OCI-LY7 (cell line): Measurements from ENCODE around the gene PRMT3.
"Not testable (repeated sequence)": the region's sequence is repeated elsewhere in the genome, so short reads cannot be mapped to it uniquely, and the experiment has no call there.

Source experiments
- EZH2phosphoT487 ChIP-seq: fragments of 200-600 bp; sonication (generic); IDR thresholded peaks from 2 replicates; pipeline ENCODE4 v1.6.1; 2018; ENCODE audit warnings: low read depth, borderline replicate concordance, mild to moderate bottlenecking, mixed run types, antibody characterized with exemption, low read length, moderate library complexity, mixed read lengths
- TF ChIP-seq, protein P1 (sequence below): fragments of 200-600 bp; sonication (generic); conservative IDR thresholded peaks from 2 replicates; pipeline ENCODE4 v1.5.1; 2014; ENCODE audit warnings: mild to moderate bottlenecking, antibody characterized with exemption, low read length, moderate library complexity, mixed read lengths

DNA sequence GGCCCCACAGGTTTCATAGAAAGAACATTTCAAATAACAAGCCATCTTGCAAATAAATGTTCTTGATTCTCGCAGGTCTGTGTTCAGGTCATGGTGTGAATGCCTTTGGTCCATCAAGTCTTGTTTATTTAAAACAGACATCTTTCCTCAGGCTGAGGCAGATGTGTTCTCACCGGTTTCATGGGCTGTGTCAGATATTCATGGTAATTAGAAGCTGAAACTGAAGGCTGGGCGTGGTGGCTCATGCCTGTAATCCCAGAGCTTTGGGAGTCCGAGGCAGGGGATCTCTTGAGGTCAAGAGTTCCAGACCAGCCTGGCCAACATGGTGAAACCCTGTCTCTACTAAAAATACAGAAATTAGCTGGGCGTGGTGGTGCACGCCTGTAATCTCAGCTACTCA lies 22.1 kb upstream of the PRMT3 start:
- TF ChIP-seq, protein P1, sequence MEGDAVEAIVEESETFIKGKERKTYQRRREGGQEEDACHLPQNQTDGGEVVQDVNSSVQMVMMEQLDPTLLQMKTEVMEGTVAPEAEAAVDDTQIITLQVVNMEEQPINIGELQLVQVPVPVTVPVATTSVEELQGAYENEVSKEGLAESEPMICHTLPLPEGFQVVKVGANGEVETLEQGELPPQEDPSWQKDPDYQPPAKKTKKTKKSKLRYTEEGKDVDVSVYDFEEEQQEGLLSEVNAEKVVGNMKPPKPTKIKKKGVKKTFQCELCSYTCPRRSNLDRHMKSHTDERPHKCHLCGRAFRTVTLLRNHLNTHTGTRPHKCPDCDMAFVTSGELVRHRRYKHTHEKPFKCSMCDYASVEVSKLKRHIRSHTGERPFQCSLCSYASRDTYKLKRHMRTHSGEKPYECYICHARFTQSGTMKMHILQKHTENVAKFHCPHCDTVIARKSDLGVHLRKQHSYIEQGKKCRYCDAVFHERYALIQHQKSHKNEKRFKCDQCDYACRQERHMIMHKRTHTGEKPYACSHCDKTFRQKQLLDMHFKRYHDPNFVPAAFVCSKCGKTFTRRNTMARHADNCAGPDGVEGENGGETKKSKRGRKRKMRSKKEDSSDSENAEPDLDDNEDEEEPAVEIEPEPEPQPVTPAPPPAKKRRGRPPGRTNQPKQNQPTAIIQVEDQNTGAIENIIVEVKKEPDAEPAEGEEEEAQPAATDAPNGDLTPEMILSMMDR, result not testable (repeated sequence)
- not testable (repeated sequence) for TF ChIP-seq EZH2phosphoT487
